ENCODE data around the gene GRM4.
"Not testable (repeated sequence)": the region's sequence is repeated elsewhere in the genome, so short reads cannot be mapped to it uniquely, and the experiment has no call there.

The GRM4 gene

GRCh38 chr6:34146021-34146782, at the start of gene GRM4:
GRM4 (minus strand) TSS chr6:34146087; CDS start chr6:34133496, 12,591 bp downstream.
- DNase-seq (ENCODE audit: low read depth), result no peak

GRCh38 chr6:34194772-34195171, 48.9 kb upstream of the GRM4 start:
- DNase-seq (ENCODE audit: low read depth), result no peak

GRCh38 chr6:34190504-34191122, 44.7 kb upstream of the GRM4 start:
- no peak for DNase-seq (ENCODE audit: low read depth)

GRCh38 chr6:34189806-34190503, 44.1 kb upstream of the GRM4 start:
- no peak for DNase-seq (ENCODE audit: low read depth)

- DNase-seq (ENCODE audit: low read depth), result not testable (repeated sequence)
Measured at GRCh38 chr6:34184726-34185125, 38.8 kb upstream of the GRM4 start.

DNA sequence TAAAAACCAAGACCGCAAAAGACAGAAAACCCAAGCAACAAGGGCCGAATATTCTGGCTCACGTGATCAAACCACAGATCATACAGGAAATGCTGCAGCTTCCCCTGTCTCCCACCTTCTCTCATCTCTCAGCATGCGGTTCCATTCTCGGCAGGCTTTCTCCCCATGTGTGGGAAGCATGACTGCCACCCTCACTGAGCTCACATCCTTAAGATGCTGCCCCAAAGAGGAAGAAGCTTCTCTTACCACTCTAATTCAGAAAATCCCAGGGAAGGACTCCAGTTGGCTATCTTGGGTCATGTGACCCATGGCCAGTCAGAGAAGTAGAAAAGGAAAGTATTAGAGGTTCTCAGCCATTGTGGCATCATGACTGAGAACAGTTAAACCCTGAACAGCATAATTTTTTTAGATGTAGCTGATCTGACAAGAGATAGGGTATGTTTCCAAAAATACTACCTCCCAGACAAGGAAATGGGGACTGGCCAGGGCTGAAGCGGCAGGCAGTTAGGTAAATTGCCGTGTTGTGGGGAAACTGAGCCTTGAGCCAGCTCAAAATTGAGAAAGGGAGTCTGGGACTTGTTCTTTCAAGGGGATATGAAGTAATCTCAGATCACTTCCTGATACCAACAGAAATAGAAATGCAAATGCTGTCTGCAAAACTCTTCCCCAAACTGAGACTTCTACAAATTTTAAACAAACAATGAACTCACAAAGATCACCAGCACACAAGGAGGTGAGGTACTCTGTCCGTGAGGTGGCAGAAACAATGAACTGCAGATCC, 37.1 kb upstream of the GRM4 start:
- DNase-seq (ENCODE audit: low read depth), result no peak

DNA sequence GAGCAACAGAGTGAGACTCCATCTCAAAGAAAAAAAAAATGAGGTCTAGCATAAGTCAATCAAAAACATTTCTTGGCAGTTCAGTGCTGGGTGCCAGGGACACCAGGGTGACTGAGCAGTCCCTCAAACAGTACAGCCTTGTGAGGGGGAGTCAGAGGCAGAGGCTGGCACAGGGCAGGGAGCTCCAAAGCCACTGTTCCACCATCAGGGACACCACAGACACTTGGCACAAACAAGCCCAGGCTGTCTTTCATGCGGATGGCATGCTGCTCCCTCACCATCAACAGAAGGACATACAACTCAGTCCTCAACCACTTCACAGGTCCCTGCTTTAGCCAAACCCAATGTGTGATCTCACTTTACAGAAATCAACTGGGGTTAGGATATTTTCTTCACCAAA, 36.0 kb upstream of the GRM4 start:
- no peak for DNase-seq (ENCODE audit: low read depth)

GRCh38 chr6:34179106-34179720, 33.3 kb upstream of the GRM4 start:
- no peak for DNase-seq (ENCODE audit: low read depth)

DNA sequence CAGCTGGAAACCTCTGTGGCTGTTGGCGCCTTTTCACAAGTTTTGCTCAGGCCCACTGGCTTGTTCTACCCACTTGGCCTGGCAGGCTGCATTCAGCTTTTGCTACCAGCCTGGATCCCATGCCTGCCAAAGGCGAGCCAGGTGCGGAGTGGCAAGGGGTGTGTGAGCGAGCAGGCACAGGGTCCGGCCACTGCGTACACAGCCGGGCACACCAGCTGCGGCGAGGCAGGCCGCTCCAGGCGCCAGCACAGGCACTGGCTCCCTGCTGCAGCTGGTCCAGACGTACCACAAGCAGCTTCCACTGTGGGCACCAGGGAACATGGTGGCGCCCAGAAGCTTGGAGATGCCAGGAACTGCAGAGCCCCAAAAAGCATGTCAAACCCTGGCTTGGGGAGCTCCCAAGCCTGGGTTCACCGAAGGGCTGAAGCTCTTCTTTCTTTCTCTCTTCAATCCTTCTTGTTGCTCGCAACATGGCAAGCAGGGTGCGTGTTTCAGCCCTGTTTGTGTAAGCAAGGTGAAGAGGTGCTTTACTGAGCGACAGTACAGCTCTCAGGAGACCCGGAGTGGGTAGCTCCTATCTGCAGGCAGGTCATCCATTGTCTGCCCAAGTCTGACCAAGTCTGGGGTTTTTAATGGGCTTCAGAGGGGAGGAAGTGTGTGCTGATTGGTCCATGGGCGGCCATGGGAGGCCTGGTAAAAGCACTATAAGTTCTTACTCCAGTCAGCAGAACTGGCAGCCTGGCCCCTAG, 32.6 kb upstream of the GRM4 start:
- no peak for DNase-seq (ENCODE audit: low read depth)

- no peak for DNase-seq (ENCODE audit: low read depth)
Measured at GRCh38 chr6:34177181-34177591, 31.3 kb upstream of the GRM4 start.

- no peak for DNase-seq (ENCODE audit: low read depth)
Measured at GRCh38 chr6:34176261-34177031, 30.6 kb upstream of the GRM4 start.

GRCh38 chr6:34174846-34175399, 29.0 kb upstream of the GRM4 start:
- no peak for DNase-seq (ENCODE audit: low read depth)

DNA sequence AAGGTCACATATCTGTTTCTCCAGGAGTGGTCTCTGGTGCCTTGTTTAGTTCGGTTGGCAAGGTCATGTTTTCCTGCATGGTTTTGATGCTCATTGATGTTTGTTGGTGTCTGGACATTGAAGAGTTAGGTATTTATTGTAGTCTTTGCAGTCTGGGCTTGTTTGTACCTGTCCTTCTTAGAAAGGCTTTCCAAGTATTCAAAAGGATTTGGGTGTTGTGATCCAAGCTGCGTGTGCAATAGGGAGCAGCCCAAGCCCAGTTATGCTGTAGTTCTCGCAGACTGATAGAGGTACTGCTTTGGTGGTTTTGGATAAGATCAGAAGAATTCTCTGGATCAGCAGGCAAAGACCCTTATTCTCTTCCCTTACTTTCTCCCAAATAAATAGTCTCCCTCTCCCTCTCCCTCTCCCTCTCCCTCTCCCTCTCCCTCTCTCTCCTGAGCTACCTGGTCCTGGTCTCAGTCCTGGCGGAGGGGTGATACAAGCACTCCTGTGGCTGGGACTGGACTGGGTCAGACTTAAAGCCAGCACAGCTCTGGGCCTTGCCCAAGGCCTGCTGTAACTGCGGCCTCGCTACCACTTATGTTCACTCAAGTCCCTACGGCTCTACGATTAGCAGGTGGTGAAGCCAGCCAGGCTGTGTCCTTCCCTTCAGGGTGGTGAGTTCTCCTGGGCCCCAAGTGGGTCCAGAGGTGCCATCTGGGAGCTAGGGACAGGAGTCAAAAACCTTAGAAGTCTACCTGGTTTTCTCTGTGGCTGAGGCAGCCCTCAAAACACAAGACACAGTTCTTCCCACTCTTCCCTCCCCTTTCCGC, 27.3 kb upstream of the GRM4 start:
- DNase-seq (ENCODE audit: low read depth), result no peak

DNA sequence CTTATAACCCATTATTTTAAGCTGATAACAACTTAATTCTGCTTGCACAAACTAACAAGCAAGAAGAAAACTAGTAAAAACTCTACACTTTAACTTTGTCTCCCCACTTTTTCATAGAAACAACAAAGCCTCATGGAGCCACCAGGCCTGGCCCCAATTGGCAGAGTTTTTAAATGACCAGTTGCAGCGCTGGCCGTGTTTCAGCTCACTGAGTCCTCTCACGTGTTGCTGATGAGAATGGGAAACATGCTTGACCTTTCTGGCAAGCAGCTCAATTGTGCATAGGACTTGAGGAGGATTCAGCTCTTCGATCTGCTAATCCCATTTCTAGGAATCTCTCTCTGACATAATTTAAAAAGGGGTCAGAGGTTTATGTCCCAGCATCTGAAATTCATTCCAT, 24.5 kb upstream of the GRM4 start:
- DNase-seq (ENCODE audit: low read depth), result no peak

DNA sequence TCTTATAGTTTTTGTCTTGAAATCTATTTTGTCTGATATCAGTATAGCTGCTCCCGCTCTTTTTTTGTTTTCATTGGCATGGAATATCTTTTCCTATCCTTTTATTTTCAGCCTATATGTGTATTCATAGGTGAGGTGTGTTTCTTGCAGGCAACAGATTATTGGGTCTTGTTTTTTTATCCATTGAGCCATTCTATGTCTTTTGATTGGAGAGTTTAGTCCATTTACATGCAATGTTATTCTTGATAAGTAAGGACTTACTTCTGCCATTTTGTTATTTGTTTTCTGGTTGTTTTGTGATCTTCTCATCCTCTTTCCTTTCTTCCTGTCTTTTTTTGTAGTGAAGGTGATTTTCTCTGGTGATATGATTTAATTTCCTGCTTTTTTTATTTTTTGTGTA, 24.0 kb upstream of the GRM4 start:
- no peak for DNase-seq (ENCODE audit: low read depth)

- no peak for DNase-seq (ENCODE audit: low read depth)
Measured at GRCh38 chr6:34161857-34162515, 16.1 kb upstream of the GRM4 start.

DNA sequence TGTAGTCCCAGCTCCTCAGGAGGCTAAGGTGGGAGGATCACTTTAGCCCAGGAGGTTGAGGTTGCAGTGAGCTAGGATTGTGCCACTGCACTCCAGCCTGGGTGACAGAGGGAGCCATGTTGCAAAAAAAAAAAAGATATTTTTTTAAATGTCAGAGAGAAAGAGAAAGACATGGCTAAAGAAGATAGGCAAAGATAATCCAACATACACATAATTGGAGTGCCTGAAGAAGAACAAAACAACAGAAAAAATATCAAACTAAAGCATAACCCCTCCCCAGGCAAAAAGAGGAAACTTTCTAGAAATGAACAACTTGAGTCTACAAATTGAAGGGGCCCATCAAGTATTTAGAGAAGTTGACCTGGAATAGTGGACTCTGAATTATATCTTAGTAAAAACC, 14.0 kb upstream of the GRM4 start:
- no peak for DNase-seq (ENCODE audit: low read depth)

GRCh38 chr6:34158876-34159275, 13.0 kb upstream of the GRM4 start:
- DNase-seq (ENCODE audit: low read depth), result no peak

DNA sequence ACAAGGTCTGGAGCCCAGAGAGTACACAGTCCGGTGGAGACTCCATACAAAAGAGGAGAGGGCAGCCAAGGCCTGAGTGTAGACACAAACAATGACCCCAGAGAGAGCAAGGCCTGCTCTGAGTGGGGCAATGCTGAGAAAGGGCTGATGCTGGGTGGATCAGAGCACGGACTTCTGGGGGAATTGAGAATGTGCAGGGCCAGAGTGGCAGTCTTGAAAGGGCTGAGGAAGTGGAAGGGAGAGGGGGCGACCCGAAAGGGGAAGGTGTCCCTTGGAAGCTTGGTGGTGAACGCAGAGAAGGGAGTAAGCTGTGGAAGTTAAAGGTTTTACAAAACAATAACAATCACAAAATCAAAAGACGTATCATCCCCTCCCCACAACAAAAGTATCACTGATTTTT, 12.0 kb upstream of the GRM4 start:
- no peak for DNase-seq (ENCODE audit: low read depth)

Data from iris pigment epithelial cell (primary cell).